ENCODE results near the gene ADGRV1. TPM values are rescaled to one million over a fixed set of nuclear protein-coding genes. Genes with fewer than 3 reads are reported as not detected.

Gene ADGRV1
- total RNA-seq, 1 donor: 0.18 TPM

DNA sequence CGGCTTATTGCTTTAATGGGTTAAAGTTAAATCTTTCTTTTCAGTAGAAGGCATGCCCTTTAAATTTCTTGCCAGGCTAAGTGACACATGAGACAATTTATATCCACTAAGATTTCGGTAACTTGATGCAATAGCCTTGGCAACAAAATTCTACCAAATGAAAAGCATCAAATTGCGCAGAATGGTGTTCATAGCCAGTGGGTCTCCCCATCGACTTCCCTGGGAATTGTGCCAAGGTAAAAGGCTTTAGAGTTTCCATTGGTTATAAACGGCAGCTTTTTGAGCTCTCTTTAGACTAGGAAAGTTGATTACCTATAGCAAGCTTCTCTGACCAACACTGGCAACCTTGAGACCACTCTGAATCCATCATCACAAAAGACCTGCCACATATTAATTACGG lies 466.1 kb downstream of the ADGRV1 start:
- DNase-seq (ENCODE audit: low read depth): no peak
- TF ChIP-seq, protein P1, sequence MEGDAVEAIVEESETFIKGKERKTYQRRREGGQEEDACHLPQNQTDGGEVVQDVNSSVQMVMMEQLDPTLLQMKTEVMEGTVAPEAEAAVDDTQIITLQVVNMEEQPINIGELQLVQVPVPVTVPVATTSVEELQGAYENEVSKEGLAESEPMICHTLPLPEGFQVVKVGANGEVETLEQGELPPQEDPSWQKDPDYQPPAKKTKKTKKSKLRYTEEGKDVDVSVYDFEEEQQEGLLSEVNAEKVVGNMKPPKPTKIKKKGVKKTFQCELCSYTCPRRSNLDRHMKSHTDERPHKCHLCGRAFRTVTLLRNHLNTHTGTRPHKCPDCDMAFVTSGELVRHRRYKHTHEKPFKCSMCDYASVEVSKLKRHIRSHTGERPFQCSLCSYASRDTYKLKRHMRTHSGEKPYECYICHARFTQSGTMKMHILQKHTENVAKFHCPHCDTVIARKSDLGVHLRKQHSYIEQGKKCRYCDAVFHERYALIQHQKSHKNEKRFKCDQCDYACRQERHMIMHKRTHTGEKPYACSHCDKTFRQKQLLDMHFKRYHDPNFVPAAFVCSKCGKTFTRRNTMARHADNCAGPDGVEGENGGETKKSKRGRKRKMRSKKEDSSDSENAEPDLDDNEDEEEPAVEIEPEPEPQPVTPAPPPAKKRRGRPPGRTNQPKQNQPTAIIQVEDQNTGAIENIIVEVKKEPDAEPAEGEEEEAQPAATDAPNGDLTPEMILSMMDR (IDR thresholded peaks at IDR 0.05; ENCODE audit: insufficient read depth, low read length): no peak
- H3K4me3 ChIP-seq (ENCODE audit: low read depth, low read length): no peak overlapping the region

DNA sequence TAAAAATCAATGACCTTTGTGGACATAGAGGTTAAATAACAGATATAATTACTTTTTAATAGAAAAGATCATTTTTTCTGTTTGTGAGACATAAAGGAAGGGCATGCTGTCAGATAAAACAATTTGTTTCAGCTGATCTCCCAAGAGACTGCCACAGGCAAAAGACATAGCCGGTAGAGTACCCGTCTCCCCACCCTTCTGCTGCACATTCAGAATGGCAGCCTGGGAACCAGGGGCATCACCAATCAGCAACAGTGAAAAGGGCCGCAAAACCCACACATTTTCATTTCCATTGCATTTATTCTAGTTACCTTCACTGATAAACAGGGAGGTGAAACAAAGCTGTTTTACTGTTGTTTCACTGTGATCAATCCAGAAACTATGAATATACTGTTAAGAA lies 466.9 kb downstream of the ADGRV1 start:
- TF ChIP-seq, protein P1 (IDR thresholded peaks at IDR 0.05; ENCODE audit: insufficient read depth, low read length): no peak

DNA sequence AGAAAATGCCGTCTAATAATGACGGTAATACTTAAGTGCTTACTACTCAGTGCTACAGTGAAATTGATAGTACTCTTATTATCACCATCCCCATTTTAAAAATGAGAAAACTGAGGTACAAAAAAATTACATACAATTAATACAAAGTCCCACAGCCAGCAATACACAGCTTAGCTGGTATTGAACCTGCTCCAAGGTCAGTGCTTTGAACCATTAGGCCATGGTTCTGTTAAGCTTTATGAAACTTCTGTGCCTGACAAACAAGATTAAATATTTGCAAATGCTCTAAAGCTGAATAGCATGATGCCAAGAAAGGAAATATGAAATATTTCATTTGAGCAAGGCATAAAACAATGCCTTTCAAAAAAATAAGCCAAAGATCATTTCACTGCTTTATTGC lies 467.4 kb downstream of the ADGRV1 start:
- TF ChIP-seq, protein P1 (IDR thresholded peaks at IDR 0.05; ENCODE audit: insufficient read depth, low read length): no peak
- DNase-seq (ENCODE audit: low read depth): no peak
- H3K4me3 ChIP-seq (ENCODE audit: low read depth, low read length): no peak overlapping the region

More for the DNA sequence above, 466.9 kb downstream of the ADGRV1 start:
- DNase-seq (ENCODE audit: low read depth): no peak
- no peak overlapping the region for H3K4me3 ChIP-seq (ENCODE audit: low read depth, low read length)

DNA sequence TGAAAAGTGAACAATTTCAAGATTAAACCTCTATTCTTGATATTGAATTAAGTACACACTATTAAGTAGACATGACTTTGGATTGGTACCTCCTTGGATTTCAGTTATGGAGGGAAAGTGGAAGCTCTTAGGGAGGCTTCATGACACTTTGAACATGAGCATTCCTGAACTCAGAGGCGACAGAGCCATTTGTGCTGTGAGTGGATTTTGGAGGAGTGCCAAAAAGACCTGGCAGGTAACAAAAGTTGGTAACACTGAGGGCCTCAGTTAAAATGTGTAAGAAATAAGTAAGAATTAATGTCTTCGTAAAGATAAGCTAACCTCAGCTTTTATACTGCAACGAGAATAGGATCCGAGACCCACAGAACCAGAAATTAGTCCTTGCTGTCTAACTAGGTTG lies 467.9 kb downstream of the ADGRV1 start:
- DNase-seq (ENCODE audit: low read depth): no peak
- TF ChIP-seq, protein P1 (IDR thresholded peaks at IDR 0.05; ENCODE audit: insufficient read depth, low read length): no peak
- H3K4me3 ChIP-seq (ENCODE audit: low read depth, low read length): no peak overlapping the region

DNA sequence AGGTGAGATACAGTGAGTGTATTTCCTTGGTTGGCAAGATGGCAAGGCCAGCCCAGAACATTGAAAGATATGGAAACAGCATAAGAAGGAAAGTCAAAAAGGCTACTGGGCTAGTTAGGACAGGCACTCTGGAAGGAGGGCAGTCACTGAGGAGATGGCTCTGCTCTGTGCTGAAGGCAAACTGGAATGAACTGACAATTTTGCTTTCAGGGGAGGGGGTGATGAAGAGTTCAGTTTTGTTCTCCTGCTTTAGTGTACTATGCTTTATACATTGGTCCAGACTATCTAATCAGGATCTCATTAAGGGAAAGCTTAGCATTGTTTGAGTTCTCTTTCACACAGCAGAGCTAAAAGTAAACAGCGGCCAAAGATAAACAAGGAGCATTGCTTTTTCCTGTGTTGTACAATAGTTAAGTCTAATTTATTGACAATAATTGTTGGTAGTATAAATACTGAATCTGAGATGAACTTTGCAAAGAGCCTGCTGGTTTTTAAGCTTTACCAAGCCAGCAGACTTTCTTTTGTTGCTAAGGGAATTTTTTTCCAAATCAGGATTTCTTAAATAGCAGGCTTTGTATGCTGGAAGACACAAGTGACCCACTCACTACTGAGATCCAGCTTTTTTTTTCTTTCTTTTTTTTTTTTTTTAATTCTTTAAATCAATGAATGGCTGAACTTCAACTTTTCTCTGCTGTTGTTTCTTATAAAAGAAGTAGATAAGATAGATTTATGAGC lies 469.0 kb downstream of the ADGRV1 start:
- H3K4me3 ChIP-seq (ENCODE audit: low read depth, low read length): no peak overlapping the region
- TF ChIP-seq, protein P1 (IDR thresholded peaks at IDR 0.05; ENCODE audit: insufficient read depth, low read length): no peak
- DNase-seq (ENCODE audit: low read depth): no peak

DNA sequence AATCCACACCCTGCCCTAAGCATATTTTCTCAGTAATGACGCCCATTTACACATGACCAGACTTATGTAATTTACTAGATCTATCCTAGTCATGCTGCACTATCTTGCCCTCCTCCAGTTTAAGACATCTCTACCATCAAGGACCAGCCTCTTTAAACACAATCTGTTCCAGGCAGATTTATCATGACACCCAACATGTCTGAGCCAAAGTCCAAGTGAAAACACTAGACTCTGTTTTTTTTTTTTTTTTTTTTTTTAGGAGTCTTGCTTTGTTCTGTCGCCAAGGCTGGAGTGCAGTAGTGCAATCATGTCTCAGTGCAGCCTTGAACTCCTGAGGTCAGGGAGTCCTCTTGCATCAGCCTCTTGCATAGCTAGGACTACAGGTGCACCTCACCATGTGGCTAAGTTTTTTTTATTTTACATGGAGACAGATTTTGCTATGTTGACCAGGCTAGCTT lies 469.9 kb downstream of the ADGRV1 start:
- no peak overlapping the region for H3K4me3 ChIP-seq (ENCODE audit: low read depth, low read length)
- TF ChIP-seq, protein P1 (IDR thresholded peaks at IDR 0.05; ENCODE audit: insufficient read depth, low read length): no peak
- no peak for DNase-seq (ENCODE audit: low read depth)
